HUES48 (cell line): Measurements from ENCODE around the gene HPCA.

Source experiments
- H3K27ac ChIP-seq: one replicate; pipeline ENCODE4 v1.7.0; 2013; ENCODE audit warnings: low read depth, low read length, inconsistent platforms
- H3K27me3 ChIP-seq: 2 replicates; pipeline ENCODE4 v1.6.1; 2013; ENCODE audit warnings: mild to moderate bottlenecking, low read length; ENCODE audit not compliant: control insufficient read depth, insufficient read depth
- H3K36me3 ChIP-seq: 2 replicates; pipeline ENCODE4 v1.6.1; 2013; ENCODE audit warnings: low read length; ENCODE audit not compliant: control insufficient read depth, insufficient read depth
- H3K4me1 ChIP-seq: 2 replicates; pipeline ENCODE4 v1.6.1; 2013; ENCODE audit warnings: mild to moderate bottlenecking, low read length; ENCODE audit not compliant: control insufficient read depth, insufficient read depth
- H3K4me3 ChIP-seq: 2 replicates; pipeline ENCODE4 v1.5.1; 2013; ENCODE audit warnings: mild to moderate bottlenecking, low read depth, low read length
- H3K9ac ChIP-seq: 2 replicates; pipeline ENCODE4 v1.6.1; 2013; ENCODE audit warnings: mild to moderate bottlenecking, low read depth, low read length, moderate library complexity
- H3K9me3 ChIP-seq: 2 replicates; pipeline ENCODE4 v1.6.1; 2013; ENCODE audit warnings: low read length; ENCODE audit not compliant: control insufficient read depth, insufficient read depth

Gene HPCA

DNA sequence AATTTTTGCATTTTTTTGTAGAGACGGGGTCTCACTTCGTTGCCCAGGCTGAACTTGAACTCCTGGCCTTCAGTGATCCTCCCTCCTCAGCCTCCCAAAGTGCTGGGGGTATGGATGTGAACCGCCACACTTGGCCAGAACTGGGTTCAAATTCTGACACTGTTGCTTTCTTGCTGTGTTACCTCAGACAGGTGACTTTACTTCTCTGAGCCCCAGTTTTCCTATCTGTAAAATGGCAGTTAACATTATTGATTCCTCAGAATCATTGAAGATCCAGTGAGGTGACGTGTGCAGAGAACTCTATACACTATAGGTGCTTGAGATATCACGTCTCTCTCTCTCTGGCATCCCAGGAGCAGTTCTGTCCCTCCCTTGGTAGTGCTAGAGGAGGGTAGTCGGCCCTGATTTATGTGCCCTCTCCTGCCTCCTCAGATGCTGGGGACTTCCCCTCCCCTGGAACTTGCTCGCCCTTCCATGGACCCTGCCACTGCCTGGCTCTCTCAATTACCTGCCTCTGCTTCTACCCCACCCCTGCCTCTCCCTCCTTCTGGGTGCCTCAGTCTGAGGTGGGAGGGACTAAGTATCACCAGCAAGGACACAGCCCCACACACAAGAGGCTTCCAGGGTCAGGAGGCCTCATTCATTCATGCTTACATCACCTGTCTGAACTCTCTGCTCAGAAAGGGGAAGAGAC lies 2.8 kb upstream of the HPCA start:
- Histone ChIP-seq H3K4me3 (no peak overlapping the region), H3K9me3 (no peaks in the 10 kb centered on the region), H3K9ac (no peak overlapping the region), H3K36me3 (no peaks in the 10 kb centered on the region), H3K27me3 (peaks cover 30% of the 10 kb centered on the region), H3K4me1 (peaks cover 5% of the 10 kb centered on the region; the same call in 1 of the 2 replicates), H3K27ac (no peak overlapping the region)

DNA sequence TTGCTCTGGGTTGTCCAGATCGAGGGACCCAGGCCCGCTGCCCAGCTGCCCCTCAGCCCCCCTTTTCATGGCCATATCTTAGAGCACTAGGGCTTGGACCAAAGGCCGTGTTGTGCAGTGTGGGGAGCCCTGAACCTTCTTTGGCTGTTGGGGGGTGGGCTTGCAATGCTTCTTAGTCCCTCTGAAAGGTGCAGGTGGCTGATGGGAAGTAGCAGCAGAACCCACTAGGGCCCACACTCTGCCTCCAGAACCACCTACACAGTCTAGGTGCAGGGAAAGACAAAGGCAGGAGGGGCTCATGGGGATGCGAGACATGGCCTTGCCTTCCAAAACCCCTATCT lies 2.3 kb upstream of the HPCA start:
- H3K9me3 ChIP-seq = no peaks in the 10 kb centered on the region
- H3K36me3 ChIP-seq = no peaks in the 10 kb centered on the region
- peaks cover 35% of the 10 kb centered on the region for H3K27me3 ChIP-seq
- no peak overlapping the region for H3K4me3 ChIP-seq
- H3K9ac ChIP-seq = no peak overlapping the region
- peaks cover 5% of the 10 kb centered on the region; the same call in 1 of the 2 replicates for H3K4me1 ChIP-seq
- H3K27ac ChIP-seq = no peak overlapping the region

DNA sequence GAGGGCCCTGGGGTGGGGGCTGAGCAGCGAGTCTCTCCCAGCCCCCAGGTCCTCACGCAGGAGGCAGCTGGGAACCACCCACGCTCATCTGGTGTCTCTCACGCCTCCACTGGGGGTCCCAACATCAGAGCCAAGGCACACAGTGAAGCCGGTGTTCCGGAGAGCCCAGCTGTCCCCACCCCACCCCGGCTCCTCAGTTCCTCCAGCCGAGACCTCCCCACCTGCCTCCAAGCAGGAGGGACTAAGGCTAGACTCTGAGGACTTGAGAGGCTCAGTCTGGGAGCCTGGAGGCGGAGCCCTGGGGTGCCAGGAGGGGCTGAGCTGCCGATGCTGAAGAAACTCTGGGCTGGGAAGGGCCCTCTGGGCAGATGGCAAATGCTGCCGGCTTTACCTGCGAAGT lies 1.6 kb upstream of the HPCA start:
- H3K27ac ChIP-seq = no peak overlapping the region
- peaks cover 5% of the 10 kb centered on the region; the same call in 1 of the 2 replicates for H3K4me1 ChIP-seq
- H3K9ac ChIP-seq = no peak overlapping the region
- no peaks in the 10 kb centered on the region for H3K36me3 ChIP-seq
- peaks cover 41% of the 10 kb centered on the region for H3K27me3 ChIP-seq
- no peak overlapping the region for H3K4me3 ChIP-seq
- no peaks in the 10 kb centered on the region for H3K9me3 ChIP-seq

DNA sequence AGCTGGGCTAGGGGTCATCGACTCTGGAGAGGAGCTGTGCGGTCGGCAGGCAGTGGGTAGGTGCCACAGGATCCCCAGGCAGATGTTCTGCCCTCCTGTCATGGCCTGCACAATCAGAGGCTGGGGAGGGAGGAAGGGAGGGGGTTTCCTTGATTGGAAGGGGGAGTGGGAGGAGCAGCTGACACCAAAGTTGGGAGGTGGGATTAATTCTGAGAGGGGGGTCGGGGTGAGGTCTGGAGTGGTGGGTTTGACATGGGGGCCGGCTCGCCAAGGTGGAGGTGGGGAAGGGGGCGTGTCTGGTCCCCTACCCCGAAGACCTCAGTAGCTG lies 651 bp upstream of the HPCA start:
- H3K4me3 ChIP-seq = peak overlapping the region; percentile 56
- no peaks in the 10 kb centered on the region for H3K36me3 ChIP-seq
- H3K4me1 ChIP-seq = peaks cover 5% of the 10 kb centered on the region; the same call in 1 of the 2 replicates
- H3K27me3 ChIP-seq = peaks cover 50% of the 10 kb centered on the region
- H3K27ac ChIP-seq = no peak overlapping the region
- H3K9me3 ChIP-seq = no peaks in the 10 kb centered on the region
- H3K9ac ChIP-seq = no peak overlapping the region

DNA sequence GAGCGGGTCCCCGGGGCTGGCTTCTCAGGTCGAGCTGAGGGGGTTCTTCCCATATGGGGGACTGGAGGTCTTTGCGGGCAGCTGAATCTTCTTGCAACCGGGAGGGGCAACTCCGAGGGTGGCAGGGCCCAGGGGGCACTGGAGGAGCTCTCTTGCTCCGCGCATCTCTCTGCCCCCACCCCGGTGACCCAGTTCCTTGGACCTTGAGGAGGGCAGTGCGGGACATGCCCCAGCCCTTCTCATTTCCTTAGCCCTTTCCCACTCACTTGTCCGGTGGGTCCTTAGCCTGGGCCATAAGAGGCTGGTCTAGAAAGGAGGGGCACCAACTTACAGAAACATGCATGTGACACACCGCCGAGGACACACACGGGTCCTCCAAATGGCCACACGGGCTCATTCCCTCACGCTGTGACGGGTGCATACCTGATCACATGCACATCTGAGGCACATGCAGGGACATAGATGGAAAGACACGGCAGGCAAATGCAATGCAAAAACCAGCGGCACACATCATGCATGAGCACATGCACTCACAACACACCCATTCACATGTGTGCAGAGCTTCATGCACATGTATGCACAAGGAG lies 630 bp downstream of the HPCA start:
- Histone ChIP-seq H3K36me3 (no peaks in the 10 kb centered on the region), H3K4me3 (no peak overlapping the region), H3K27me3 (peaks cover 63% of the 10 kb centered on the region), H3K9me3 (no peaks in the 10 kb centered on the region), H3K4me1 (peaks cover 3% of the 10 kb centered on the region; the same call in 1 of the 2 replicates), H3K27ac (no peak overlapping the region), H3K9ac (no peak overlapping the region)

DNA sequence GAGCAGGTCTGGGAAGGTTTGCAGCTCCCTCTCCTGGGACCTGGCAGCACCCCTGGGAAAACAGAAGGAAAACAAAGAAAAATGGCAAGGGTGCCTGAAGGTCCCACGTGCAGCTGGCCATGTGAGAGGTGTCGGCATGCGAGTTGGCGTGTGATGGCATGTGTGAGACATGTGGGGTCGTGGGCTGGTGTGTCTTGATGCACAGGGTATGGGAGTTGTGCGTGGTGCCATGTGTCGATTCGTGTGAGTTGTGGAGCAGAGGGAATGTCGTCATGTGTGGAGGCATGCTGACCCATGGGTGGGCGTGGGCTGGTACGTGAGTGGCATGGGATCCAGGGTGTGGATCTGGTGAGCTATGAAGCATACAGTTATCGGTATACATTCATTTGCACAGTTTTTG lies 1.3 kb downstream of the HPCA start:
- Histone ChIP-seq H3K4me3 (no peak overlapping the region), H3K36me3 (no peaks in the 10 kb centered on the region), H3K9me3 (no peaks in the 10 kb centered on the region), H3K4me1 (no peaks in the 10 kb centered on the region; the same call in 1 of the 2 replicates), H3K9ac (no peak overlapping the region), H3K27me3 (peaks cover 70% of the 10 kb centered on the region), H3K27ac (no peak overlapping the region)

DNA sequence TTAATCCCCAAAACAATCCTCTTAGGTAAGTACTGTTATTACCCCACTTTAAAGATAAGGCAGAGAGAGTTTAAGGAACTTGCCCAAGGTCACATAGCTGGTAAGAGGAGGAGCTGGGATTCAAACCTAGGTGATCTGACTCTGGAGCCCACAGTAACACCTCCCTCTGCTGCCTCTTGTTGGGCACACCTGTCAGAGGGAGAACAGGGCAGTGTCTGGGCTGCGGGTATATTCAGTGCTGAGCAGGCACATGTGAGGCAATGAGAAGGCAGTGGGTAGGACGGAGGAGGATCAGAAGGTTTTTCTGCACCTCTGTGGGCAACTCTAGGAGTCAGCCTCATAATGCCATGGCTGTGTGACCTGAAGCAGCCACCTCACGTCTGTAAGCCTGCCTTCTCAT lies 1.8 kb downstream of the HPCA start:
- Histone ChIP-seq H3K27me3 (peaks cover 72% of the 10 kb centered on the region), H3K9ac (no peak overlapping the region), H3K4me3 (no peak overlapping the region), H3K4me1 (no peaks in the 10 kb centered on the region; the same call in 1 of the 2 replicates), H3K36me3 (no peaks in the 10 kb centered on the region), H3K27ac (no peak overlapping the region), H3K9me3 (no peaks in the 10 kb centered on the region)

DNA sequence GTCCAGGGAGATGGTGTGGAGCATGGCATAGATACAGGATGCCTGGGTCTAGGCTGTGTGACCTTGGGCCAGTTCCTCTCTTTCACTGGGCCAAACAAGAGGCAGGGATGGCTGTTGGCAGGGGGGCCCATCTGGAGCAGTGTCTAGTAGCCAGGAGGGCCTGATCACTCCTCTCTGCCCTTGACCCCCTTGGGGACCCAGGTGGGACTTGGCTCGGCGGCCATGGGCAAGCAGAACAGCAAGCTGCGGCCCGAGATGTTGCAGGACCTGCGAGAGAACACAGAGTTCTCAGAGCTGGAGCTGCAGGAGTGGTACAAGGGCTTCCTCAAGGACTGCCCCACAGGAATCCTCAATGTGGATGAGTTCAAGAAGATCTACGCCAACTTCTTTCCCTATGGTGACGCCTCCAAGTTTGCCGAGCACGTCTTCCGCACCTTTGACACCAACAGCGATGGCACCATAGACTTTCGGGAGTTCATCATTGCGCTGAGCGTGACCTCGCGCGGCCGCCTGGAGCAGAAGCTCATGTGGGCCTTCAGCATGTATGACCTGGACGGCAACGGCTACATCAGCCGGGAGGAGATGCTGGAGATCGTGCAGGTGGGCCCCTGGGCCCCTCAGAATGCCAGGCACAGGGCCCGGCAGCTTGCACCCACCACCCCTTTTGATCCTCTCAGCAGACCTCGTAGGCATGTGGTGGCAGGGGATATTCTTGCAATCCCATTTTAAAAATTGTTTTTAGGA lies 2.6 kb downstream of the HPCA start:
- Histone ChIP-seq H3K27me3 (peaks cover 72% of the 10 kb centered on the region), H3K9me3 (no peaks in the 10 kb centered on the region), H3K27ac (no peak overlapping the region), H3K36me3 (no peaks in the 10 kb centered on the region), H3K4me1 (no peaks in the 10 kb centered on the region; the same call in 1 of the 2 replicates), H3K9ac (no peak overlapping the region), H3K4me3 (no peak overlapping the region)

DNA sequence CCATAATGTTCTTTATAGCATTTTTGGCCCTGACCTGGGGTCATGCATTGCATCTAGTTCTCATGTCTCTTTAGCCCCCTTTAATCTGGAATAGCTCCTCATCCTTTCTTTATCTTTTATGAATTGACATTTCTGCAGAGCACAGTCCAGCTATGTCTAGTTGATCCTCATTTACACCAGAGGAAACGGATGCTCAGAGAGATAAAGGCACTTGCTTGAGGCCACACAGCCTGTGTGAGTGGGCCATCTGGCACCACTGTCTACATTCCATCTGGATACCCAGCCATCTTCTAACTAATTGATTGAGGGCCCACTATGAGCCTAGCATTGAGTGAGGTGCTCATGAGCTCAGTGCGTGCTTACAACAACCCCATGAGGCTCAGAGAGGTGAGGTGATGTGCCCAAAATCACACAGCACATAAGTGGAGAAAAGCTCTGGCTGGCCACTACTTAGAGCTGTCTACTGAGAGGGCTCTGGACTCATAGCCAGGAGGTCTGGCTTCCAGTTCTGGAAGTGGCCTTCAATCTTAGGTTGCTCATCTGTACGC lies 3.5 kb downstream of the HPCA start:
- H3K9me3 ChIP-seq = no peaks in the 10 kb centered on the region
- no peaks in the 10 kb centered on the region for H3K36me3 ChIP-seq
- H3K27me3 ChIP-seq = peaks cover 69% of the 10 kb centered on the region
- H3K4me1 ChIP-seq = peaks cover 3% of the 10 kb centered on the region; the same call in 1 of the 2 replicates
- no peak overlapping the region for H3K27ac ChIP-seq
- no peak overlapping the region for H3K9ac ChIP-seq
- no peak overlapping the region for H3K4me3 ChIP-seq

DNA sequence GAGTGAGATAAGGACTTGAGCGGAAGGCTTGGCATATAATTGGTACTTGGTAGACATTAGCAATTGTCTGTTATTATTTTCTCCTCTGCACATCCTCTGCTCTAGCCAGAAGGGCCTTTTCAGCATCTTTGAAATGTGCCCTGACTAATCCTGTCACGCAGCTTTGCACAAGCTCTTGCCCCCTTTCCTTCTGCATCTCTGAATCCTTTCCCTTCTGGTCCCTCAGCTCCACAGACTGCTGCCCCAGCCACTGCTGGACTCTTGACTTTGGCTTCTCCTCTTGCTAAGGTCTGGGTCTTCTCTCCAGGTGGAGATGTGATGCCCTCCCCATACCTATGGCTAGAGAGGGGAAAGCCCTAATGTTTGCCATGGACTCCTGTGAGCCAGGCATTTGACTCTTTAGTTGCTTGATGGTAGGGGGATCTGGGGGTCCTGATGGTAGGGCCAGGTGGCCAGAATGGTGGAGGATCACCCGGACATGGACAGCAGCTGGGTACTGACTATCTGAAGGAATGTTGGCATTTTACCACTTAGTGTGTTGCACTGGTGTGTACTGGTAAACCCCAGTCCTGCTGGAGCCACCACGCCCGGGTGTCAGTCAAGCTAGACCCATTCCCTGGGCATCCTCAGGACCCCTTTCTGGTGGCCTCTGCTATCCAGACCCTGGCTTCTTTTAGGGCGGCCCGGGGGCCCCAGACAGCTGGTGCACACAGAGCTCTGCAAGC lies 4.4 kb downstream of the HPCA start:
- Histone ChIP-seq H3K4me1 (peaks cover 3% of the 10 kb centered on the region; the same call in 1 of the 2 replicates), H3K9me3 (no peaks in the 10 kb centered on the region), H3K27ac (no peak overlapping the region), H3K4me3 (no peak overlapping the region), H3K9ac (no peak overlapping the region), H3K27me3 (peaks cover 60% of the 10 kb centered on the region), H3K36me3 (no peaks in the 10 kb centered on the region)
